ENCODE measurements around the gene MED25.

GRCh38 chr19:49779731-49780555 is 38.1 kb upstream of the MED25 start:
- TF ChIP-seq POLR2AphosphoS5 (IDR thresholded peaks at IDR 0.05): no peak
- TF ChIP-seq CTCF (IDR thresholded peaks at IDR 0.05): no peak
